Ramos (cell line): Measurements from ENCODE around the gene LHFPL3.

ENCODE experiments used
- in situ Hi-C: fragments of 300-500 bp; cut with MboI; formaldehyde crosslinking; loops from one replicate; pipeline ENCODE4 v1.14.3; 2022; ENCODE audit warnings: low sequenced_read_pairs; ENCODE audit not compliant: unreplicated experiment

LHFPL3 gene

DNA sequence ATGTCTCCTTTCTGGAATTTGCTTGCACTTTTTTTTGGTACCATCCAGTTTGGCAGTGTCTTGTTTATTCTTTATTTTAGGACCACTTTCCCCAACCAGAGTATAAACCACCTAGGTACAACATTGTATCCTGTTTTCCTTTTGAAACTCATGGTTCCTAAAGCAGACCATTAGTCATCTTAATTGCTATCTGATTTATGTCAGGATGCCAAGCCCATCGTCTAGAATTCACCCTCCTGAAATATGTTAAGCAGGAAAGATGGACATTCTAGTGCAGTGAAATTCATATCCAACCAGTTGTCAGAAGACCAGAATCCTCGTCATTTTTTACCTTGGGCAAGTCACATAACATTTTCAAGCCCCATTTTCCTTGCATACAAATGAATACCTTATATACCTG lies 462.0 kb downstream of the LHFPL3 start:
- in situ Hi-C loops: no loop called here

DNA sequence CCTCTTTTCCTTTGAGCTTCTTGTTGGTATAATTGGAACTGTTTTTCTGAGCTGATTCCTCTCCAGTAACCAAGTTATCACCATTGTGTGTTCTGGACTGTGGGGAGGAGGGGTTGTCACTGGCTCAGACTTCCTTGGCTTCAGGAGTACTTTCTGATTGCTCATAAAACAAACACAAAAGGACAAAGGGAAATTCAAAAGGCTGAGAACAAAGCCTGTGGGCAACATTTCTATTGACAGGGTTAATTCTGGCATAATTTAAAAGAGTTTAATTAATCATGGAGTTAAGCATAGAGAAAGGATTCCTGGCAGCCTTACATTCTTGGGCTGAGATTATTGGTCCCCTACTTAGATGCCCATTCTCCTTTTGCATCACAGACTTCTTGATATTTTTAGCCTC lies 462.7 kb downstream of the LHFPL3 start:
- in situ Hi-C loops: no loop called here

DNA sequence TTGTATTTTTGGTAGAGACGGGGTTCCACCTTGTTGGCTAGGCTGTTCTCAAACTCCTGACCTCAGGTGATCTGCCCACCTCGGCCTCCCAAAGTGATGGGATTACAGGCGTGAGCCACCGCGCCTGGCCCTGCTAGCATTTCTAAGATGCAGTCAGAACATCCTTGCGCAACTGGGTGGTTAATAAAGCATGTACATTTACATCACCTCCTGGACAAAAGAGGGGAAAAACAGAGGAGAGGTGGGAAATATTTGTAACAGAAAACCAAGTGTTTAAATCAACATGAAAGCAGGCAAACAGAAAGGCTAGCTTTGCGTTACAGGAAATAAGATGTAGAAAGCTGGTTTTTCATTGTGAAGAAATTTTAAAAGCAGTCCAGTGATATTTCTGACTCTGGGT lies 464.7 kb downstream of the LHFPL3 start:
- in situ Hi-C loops: no loop called here

DNA sequence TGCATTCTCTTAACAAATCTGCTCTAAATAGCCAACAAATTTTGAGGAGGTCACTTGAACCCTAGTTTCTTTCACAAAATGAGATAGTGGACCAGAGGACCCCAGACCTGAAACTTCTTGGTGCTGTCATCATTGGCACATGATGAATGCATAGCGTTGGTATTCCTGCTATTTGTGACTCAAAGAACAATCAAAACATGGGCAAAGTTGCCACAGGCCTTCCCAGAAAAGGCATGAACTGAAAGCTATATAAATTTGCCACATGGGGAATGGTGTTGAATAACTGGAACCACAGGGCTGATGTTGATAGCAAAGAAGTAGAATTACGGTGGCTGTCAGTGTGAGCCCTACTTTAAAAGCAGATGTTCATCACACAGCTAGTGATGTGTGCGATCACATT lies 465.8 kb downstream of the LHFPL3 start:
- in situ Hi-C loops: no loop called here

DNA sequence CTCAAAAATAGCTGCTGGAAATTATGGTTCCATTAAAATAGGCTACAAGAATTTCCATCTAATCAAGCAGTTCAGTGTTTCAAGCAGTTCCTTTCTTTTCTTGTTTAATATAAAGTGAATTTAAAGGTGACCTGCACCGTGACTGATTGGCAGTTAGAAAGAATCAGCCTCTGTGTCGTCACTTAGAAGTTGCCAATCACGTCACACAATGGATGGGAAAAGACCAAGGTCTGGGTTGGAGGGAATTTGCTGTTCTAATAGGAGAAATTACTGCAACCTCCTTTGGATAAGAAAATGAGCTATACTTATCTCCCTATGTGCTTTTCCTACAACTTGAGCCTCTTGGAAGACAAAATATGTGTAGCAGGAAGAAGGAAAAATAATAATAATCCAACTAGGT lies 466.2 kb downstream of the LHFPL3 start:
- in situ Hi-C loops: no loop called here

DNA sequence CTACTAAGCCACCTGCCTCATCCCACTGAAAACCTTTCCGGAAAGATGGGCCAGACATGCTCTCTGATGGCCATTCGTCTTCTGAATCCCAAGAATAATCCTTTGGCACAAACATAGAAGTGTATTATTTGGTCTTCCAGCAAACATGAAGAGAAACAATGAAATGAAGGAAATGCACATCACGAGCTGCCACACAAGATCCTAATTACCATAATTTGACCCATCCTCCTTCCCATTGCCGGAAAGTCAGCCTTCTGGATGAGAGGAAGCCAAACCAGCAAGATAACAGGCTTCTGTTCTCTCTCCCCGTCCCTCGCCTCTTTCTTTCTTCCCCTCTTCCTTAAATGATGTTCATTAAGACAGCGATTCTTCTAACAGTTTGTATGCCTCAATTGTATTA lies 466.7 kb downstream of the LHFPL3 start:
- in situ Hi-C loops: no loop called here

DNA sequence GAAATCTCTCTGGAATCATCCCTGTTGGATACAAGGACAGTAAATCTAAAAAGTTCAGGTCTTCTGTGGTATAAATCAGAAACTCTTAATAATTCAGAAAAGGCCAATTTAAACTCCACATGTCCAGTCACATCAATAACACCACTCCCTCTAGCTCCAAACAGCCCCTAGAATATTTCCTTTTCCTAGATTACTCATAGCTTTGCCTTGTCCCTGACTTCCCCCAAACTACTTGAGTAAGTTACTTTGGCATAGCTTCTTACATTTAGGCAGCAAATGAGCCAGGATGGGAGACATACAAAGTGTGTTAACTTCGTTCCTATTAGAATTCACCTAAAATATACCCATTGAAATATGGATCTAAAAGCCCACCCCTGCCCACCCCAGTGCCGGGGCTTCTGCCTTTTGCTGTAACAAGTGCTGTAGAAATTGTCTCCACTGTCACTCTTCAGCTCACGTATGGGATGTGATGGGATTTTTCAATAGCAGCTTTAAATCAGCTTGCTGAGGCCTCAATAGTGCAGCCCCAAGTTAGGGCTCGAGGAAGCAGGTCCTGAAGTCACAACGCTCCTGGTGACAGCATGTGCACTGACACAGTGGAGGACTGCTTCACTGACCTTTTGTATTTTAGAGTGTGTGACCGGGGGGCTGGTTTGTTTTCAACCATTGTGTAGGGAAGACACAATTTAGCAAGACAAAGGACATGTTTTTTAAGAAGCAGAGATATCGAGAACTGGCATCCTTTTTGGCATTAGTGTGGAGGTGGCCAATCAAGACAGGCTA lies 467.4 kb downstream of the LHFPL3 start:
- in situ Hi-C loops: no loop called here

DNA sequence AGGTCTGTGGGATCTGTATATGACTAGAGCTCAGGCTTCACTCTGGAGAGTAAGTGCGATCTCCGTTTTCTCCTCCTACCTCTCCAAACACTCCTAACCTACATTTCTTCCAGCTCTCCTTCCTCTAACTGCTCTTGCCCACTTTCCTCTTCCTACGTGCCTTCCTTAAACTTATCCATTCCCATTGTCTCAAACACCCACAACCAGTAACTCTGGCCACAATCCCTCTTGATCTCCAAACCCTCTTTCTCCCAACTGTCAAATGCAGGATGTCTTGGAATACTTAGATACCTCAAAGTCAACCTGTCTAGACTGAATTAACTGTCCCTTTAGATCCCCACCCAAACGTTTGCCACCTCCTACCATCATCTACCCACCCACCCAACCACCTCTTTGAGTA lies 471.9 kb downstream of the LHFPL3 start:
- in situ Hi-C loops: no loop called here

DNA sequence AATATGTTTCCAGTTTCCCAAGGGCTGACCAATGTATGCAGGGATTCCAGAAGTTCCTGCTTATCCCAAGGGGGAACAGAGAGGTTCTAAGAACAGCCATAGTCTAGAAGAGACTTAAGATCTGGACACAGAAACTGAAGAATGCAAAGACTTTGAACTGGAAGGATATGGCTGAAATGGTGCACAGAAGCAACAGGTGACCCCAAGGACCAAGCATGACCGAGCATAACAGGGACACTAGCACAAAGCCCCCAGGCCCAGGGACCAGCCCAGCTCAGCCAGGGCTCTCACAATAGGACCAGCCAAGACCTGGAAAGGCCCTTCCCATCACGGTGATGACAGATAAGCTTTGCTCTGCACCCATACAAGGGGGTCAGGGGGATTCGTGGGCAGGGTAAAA lies 472.6 kb downstream of the LHFPL3 start:
- in situ Hi-C loops: no loop called here

DNA sequence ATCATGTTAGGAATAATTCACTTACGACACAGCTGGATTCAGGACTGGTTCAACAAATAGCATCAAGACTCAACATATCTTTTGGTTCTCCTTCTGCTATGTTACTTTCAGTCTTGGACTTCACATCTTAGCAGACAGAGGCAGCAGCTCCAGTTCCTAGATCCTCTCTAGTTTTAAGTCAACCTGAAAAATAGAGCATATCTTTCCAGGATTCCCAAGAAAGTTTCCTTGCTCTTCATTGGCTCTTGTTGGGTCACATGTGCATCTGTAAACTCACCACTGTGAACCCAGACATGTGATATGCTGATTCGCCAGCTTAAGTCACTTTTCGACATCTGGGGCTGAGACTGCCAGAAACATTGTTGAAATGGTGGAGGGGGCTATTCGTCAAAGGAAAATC lies 475.5 kb downstream of the LHFPL3 start:
- in situ Hi-C loops: no loop called here

DNA sequence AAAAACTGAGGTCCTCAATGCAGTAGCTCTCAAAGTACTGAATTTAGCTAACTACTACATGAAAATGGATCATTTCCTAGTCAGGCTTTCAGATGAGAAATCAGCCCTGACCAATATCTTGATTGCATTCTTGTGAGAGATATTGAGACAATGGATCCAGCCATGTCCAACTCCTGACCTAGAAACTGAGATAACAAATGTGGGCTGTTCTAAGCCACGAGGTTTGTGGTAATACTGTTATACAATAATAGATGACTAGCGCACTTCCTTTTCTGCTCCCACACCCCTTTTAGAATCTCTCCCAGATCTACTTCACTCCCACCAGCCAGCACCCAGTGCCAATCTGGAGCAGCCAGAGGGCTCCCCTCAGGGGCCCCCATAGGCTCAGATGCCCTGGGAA lies 476.3 kb downstream of the LHFPL3 start:
- in situ Hi-C loops: no loop called here

DNA sequence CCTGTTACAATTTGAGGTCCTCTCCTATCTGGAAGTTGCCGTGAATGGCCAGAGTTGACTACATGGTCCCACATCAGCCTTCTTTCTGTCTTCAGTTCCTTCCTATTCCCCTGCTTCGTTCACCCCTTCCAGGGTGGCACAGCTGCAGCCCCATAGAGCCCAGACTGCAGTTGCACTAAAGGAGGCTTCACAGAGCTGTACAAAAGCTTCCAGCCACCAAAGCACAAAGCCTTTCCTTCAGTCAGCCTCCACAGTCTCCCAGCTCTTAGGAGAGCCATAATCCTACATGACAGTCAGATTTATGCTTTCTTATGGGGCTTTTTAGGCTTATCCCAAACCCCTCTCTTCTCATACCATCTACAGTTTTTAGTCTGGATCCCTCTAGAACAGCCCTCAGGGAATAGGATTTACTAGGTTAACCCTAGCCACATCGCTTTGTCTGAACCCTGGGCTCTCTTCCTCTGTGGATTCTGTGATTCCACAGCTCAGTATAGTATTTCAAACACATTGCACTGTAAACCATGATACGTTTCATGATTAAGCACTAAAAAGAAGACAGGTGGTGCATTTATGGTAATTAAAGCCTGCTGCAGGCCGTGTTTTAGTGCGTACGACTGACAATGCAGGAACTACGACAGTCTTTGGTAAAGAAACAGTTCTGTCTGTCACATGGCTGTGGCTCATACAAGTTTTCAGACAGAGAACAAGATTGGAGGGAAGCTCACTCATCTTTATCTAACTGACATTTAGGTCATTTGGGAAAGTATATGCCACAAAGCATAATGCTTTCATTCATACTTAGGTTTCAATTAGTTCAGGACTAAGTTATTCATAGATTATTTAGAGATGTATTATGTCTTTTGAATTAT lies 477.3 kb downstream of the LHFPL3 start:
- in situ Hi-C loops: no loop called here

DNA sequence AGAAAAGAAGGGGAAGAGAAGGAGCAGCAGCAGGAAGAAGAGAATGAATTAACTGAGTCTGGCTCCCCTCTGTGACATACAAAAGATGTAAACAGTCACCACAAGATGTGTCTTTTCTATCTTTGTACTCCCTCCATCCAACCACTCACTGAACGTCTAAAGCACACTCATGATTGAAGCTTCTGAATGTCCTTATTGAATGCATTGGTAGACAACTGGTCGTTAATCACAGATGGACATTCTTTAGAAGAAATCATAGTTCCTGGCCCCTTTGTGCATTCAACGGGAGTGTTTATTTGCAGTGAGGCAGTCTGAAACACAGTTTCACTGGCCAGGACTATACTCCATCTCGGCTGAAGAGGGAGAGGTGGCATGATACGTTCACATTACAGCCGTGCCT lies 479.3 kb downstream of the LHFPL3 start:
- in situ Hi-C loops: no loop called here

DNA sequence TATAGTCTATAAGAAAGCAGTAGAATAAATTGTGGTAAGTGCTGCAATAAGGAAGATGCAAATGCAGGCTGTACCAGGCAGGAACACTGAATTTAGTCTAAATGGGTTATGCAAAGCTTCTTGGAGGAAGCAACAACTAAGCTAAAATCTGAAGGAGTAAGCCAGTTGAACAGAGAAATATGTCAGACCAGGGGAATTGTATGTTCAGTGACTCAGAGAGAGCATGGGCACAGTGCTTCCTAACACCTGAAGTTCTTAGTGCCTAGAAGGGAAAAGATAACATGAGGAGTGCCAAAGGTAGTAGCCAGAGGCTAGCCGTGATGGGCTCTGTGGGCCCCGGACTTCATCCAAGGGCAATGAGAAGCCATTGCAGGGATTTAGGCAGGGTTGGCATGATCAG lies 481.5 kb downstream of the LHFPL3 start:
- in situ Hi-C loops: no loop called here

DNA sequence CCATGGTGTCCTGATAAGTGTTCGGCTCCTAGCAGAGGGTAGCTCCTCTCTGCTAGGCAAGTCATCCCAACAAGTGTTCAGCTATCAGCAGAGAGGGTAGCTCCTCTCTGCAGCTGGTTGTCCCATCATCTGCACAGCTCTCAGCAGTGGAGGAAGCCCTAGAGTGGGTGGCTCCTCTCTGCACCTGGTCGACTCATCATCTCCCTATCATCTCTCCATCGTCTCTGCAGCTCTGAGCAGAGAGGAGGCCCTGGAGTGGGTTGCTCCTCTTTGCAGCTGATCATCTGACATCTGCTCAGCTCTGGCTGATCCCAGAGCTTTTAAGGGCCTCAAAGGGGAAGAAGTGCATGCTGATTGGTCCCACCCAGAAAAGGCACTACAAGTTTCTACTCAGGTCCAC lies 485.7 kb downstream of the LHFPL3 start:
- in situ Hi-C loops: no loop called here

DNA sequence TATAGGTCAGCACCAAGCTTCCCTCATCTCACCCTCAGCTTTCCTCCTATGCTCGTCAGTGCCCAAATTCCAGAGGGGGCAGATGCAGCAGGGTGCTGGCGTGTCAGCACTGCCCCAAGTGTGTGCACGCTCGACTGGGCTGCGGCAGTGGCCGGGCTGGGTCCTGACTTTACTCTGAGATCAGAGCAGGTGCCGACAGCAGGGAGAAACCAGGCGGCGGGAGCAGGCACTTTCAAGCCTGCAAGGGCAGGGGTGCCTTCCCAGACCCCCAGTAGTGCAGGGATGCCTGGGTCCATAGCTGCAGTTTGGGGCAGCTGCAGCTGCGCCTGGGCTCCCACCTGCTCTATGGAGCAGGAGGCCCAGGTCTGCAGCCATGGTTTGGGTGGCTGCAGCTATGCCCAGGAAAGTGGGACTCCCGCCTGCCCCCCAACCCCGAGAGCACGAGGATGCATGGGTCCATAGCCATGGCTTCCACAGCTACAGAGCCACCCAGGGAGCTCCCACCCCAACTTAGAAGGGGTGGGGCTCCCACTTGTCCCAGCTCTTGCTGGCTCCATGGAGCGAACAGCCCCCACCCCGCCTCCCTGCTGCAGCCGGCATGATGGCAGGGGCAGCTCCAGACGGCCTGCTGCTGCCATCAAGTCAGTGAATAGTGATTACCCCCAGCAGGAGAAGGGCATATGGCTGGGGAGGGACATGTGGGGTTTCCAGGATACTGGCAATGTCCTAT lies 486.4 kb downstream of the LHFPL3 start:
- in situ Hi-C loops: no loop called here

DNA sequence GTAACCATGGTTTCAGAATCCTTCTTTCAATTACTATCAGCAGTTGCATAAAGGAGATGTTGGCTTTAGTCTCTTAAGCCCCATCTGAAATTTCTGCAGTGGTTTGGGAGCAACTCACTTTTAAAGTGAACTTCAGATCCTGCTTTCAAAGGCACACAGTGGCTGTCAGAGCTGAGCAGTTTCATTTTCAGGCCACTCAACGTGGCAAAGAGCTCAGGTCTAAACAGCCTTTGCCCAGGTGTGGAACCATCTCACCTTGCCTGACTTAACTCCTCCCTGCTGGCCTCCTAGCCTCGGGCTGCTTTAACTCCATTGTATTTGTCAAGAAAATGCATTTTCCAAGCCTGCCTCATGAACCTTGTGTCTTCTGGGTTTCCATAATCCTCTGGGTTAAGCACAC lies 488.1 kb downstream of the LHFPL3 start:
- in situ Hi-C loops: no loop called here

DNA sequence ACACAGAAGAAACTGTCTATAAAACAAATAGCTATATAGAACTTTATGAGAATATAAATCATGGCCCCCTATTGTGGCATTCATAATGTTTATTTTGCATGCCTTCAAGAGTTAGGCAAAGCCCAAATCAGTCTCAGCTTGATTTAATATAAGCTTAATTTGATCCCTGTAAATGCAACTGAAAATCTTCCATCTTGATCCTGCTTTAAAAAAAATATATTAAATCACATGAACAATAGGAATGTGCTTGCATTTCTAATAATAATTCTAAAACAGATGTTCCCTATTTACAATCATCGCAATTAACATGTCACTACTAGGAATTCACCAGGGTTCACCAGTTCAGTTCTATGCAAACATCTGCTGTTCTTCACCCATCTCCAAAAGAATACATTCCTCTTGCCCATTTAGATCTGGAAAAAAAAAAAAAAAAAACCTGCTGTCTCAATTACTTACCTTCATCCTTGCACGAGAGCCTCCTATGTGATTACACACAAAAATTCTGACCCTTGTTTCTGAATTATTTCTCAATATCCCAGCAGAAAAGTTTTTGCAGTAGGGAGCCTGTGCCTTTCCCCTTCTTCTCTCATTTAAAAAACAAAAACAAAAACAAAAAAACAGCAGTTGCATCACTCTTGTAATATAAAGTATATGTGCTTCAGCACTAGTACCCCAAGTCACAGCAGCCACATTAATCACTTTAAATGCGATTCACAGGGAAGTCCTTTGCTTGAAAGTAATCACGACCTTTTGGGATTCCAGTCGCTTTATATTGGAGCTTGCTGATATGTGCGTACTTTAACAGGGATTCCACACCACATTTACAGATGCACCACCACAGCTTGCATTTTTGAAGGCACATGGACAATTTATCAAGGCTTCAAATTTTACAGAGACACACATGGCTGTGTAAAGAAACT lies 490.8 kb downstream of the LHFPL3 start:
- in situ Hi-C loops: no loop called here

DNA sequence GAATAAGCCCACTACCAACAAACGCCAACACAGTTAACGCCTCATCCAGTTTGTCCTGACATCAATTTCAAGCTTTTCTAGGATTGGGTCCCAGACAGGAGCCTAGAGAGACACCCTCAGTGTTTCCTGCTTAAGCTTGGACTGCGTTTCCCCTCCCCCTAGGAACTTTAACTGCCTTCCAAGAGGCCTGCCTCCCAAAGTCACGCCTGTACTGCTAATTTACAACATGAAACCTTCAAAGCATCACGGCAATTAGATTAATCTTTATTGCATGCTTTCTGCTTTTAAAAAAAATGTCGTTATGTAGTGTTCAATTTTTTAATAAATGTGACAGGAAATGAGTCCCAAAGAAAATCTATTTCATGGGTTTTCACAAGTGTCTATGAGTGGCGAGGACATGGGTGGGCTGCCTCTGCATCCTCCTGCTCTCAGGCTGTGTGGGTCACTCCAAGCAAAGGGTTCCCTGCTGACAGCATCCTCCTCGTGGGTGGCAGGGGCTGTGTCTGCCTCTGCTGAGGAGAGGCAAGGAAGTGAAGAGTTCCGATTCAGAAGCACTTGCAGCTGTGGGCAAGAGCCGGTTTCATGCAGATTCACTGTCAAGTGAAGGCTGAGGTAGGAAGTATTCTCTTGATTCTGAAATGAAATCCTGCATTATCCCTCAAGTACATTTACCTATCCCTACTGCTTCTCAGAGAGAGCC lies 492.6 kb downstream of the LHFPL3 start:
- in situ Hi-C loops: no loop called here
